GM23338 (cell line): ENCODE measurements around the gene EBF4. TPM values are rescaled to one million over a fixed set of nuclear protein-coding genes. Genes with fewer than 3 reads are reported as not detected.

Experiments
- ATAC-seq: fragments of 200-7000 bp; cut with Tn5 transposase; 3 replicates; pipeline ENCODE4 v1.9.1; 2020
- DNase-seq: peaks from one replicate; pipeline ENCODE4 v3.0.0-alpha.2; 2015; ENCODE audit warnings: low spot score
- H2AFZ ChIP-seq: fragments of 200-600 bp; sonication (generic); 2 replicates; pipeline ENCODE4 v1.8.0; 2016; ENCODE audit warnings: antibody characterized with exemption, mild to moderate bottlenecking, moderate library complexity
- H3F3A ChIP-seq: fragments of 200-600 bp; sonication (generic); replicated peaks from 2 replicates; pipeline ENCODE4 v1.8.0; 2017; ENCODE audit warnings: antibody characterized with exemption, mixed run types, low read depth
- H3K27ac ChIP-seq: fragments of 200-600 bp; sonication (generic); 2 replicates; pipeline ENCODE4 v1.6.1; 2016; ENCODE audit warnings: low read depth
- H3K27me3 ChIP-seq: fragments of 200-600 bp; sonication (generic); 2 replicates; pipeline ENCODE4 v1.8.0; 2016; ENCODE audit warnings: mild to moderate bottlenecking, mixed run types, moderate library complexity; ENCODE audit not compliant: insufficient read depth
- H3K36me3 ChIP-seq: fragments of 200-600 bp; sonication (generic); 2 replicates; pipeline ENCODE4 v1.8.0; 2016; ENCODE audit warnings: mild to moderate bottlenecking; ENCODE audit not compliant: insufficient read depth
- H3K4me1 ChIP-seq: fragments of 200-600 bp; sonication (generic); 2 replicates; pipeline ENCODE4 v1.8.0; 2016; ENCODE audit warnings: mild to moderate bottlenecking, moderate library complexity; ENCODE audit not compliant: insufficient read depth
- H3K4me2 ChIP-seq: fragments of 200-600 bp; sonication (generic); 2 replicates; pipeline ENCODE4 v1.7.1; 2017; ENCODE audit warnings: mixed run types
- H3K4me3 ChIP-seq: fragments of 200-600 bp; sonication (generic); 2 replicates; pipeline ENCODE4 v1.6.1; 2016; ENCODE audit warnings: mixed run types
- H3K79me2 ChIP-seq: fragments of 200-600 bp; sonication (generic); replicated peaks from 2 replicates; pipeline ENCODE4 v1.8.0; 2017; ENCODE audit warnings: mild to moderate bottlenecking; ENCODE audit not compliant: insufficient read depth
- H3K9me2 ChIP-seq: fragments of 200-600 bp; sonication (generic); 2 replicates; pipeline ENCODE4 v1.8.0; 2017; ENCODE audit not compliant: insufficient read depth
- H4K20me1 ChIP-seq: fragments of 200-600 bp; sonication (generic); replicated peaks from 2 replicates; pipeline ENCODE4 v1.8.0; 2017; ENCODE audit warnings: mild to moderate bottlenecking; ENCODE audit not compliant: insufficient read depth
- H3K27ac Mint-ChIP-seq: 2 replicates; pipeline ENCODE4 v1.8.0; 2020; ENCODE audit warnings: inconsistent platforms, mild to moderate bottlenecking, moderate library complexity, mixed read lengths
- H3K27me3 Mint-ChIP-seq: 3 replicates; pipeline ENCODE4 v1.8.0; 2022; ENCODE audit warnings: low read depth, mild to moderate bottlenecking, moderate library complexity, mixed read lengths, inconsistent platforms; ENCODE audit not compliant: insufficient read depth, poor library complexity
- H3K36me3 Mint-ChIP-seq: 3 replicates; pipeline ENCODE4 v1.8.0; 2021; ENCODE audit warnings: low read depth, mild to moderate bottlenecking, inconsistent platforms, moderate library complexity, mixed read lengths
- H3K4me1 Mint-ChIP-seq: 3 replicates; pipeline ENCODE4 v1.8.0; 2020; ENCODE audit warnings: mild to moderate bottlenecking, inconsistent platforms, mixed read lengths
- H3K4me3 Mint-ChIP-seq: 3 replicates; pipeline ENCODE4 v1.8.0; 2021; ENCODE audit warnings: moderate library complexity, mild to moderate bottlenecking, inconsistent platforms, mixed read lengths
- H3K9me3 Mint-ChIP-seq: 3 replicates; pipeline ENCODE4 v1.8.0; 2020; ENCODE audit warnings: moderate library complexity, mild to moderate bottlenecking, inconsistent platforms, mixed read lengths
- CREB1 ChIP-seq: fragments of 250-450 bp; sonication (Bioruptor Pico); IDR thresholded peaks from 2 replicates; pipeline ENCODE4 v1.5.0; 2020; ENCODE audit warnings: low read depth, mild to moderate bottlenecking, moderate library complexity
- EZH2 ChIP-seq: fragments of 200-600 bp; sonication (generic); IDR thresholded peaks from one replicate; pipeline ENCODE4 v1.8.0; 2017; ENCODE audit warnings: antibody characterized with exemption, mild to moderate bottlenecking, low read depth; ENCODE audit not compliant: unreplicated experiment
- EZH2phosphoT487 ChIP-seq: fragments of 200-600 bp; sonication (generic); IDR thresholded peaks from one replicate; pipeline ENCODE4 v1.8.1; 2018; ENCODE audit warnings: antibody characterized with exemption; ENCODE audit not compliant: unreplicated experiment
- JUNB ChIP-seq: IDR thresholded peaks from one replicate; pipeline ENCODE4 v1.6.1; 2016; ENCODE audit warnings: antibody characterized with exemption; ENCODE audit not compliant: unreplicated experiment
- POLR2AphosphoS5 ChIP-seq: IDR thresholded peaks from 2 replicates; pipeline ENCODE4 v1.6.1; 2016; ENCODE audit warnings: antibody characterized with exemption, low read depth
- REST ChIP-seq: IDR thresholded peaks from one replicate; pipeline ENCODE4 v1.6.1; 2018; ENCODE audit warnings: antibody characterized with exemption; ENCODE audit not compliant: unreplicated experiment
- STAT1 ChIP-seq: IDR thresholded peaks from one replicate; pipeline ENCODE4 v1.6.1; 2016; ENCODE audit warnings: antibody characterized with exemption; ENCODE audit not compliant: unreplicated experiment
- ZNF114 ChIP-seq: fragments of 250-450 bp; sonication (Bioruptor Pico); IDR thresholded peaks from 2 replicates; pipeline ENCODE4 v1.5.0; 2020; ENCODE audit warnings: mild to moderate bottlenecking, moderate library complexity
- ZNF462 ChIP-seq: fragments of 250-450 bp; sonication (Bioruptor Pico); IDR thresholded peaks from 2 replicates; pipeline ENCODE4 v1.5.0; 2020; ENCODE audit warnings: mild to moderate bottlenecking, moderate library complexity
- polyA plus RNA-seq: library from polyadenylated mRNA; unstranded; fragments of >200 nt; fragmentation: Nextera tagmentation; extraction: Ambion mirVana; gene quantifications from 2 replicates; pipeline ENCODE4 v1.2.1, GENCODE V29; 2016
- total RNA-seq: library from RNA; depleted of rRNA; stranded (reverse); fragments of >200 nt; shearing (Covaris generic); gene quantifications from 2 replicates; pipeline ENCODE4 v1.2.3, GENCODE V29; 2014

EBF4 gene
- total and polyA plus RNA-seq, 2 experiments from 2014 or later: 0.66 to 1.6 TPM

- H3K27me3 ChIP-seq: peaks cover 50% of the 10 kb centered on the region
Observed at GRCh38 chr20:2707353-2708072, 14.9 kb downstream of the EBF4 start.

GRCh38 chr20:2708073-2708415 is 15.5 kb downstream of the EBF4 start:
- Histone ChIP-seq H4K20me1 (no peaks in the 10 kb centered on the region), H2AFZ (no peak overlapping the region), H3K27me3 (peaks cover 45% of the 10 kb centered on the region), H3K4me3 (no peak overlapping the region), H3F3A (no peaks in the 10 kb centered on the region), H3K36me3 (no peaks in the 10 kb centered on the region), H3K27ac (no peak overlapping the region), H3K4me1 (peaks cover 34% of the 10 kb centered on the region), H3K4me2 (0 out of 2 replicates have a peak overlapping the region, but pooled peaks have one; percentile 14), H3K9me2 (no peaks in the 10 kb centered on the region), H3K79me2 (no peaks in the 10 kb centered on the region)
- no peaks in the 10 kb centered on the region for H3K9me3 Mint-ChIP-seq
- no peak overlapping the region for H3K27ac Mint-ChIP-seq
- H3K36me3 Mint-ChIP-seq: no peaks in the 10 kb centered on the region
- H3K4me3 Mint-ChIP-seq: no peak overlapping the region
- DNase-seq (no peak), ATAC-seq (peak; percentile 26)
- peaks cover 24% of the 10 kb centered on the region for H3K27me3 Mint-ChIP-seq
- H3K4me1 Mint-ChIP-seq: peaks cover 31% of the 10 kb centered on the region
- TF ChIP-seq STAT1 (no peak), JUNB (no peak), EZH2phosphoT487 (no peak), ZNF462 (CRISPR knock-in tag) (no peak)

More at GRCh38 chr20:2707353-2708072, 14.9 kb downstream of the EBF4 start:
- DNase-seq (no peak), ATAC-seq (no peak; the same call in 2 of the 3 replicates)
- H3K4me2 ChIP-seq: no peak overlapping the region
- Mint-ChIP-seq H3K27ac (no peak overlapping the region), H3K36me3 (no peaks in the 10 kb centered on the region), H3K4me3 (no peak overlapping the region; the same call in 2 of the 3 replicates), H3K27me3 (peaks cover 24% of the 10 kb centered on the region), H3K9me3 (no peaks in the 10 kb centered on the region), H3K4me1 (peaks cover 31% of the 10 kb centered on the region)
- no peaks in the 10 kb centered on the region for H3F3A ChIP-seq
- TF ChIP-seq STAT1: no peak
- no peak for TF ChIP-seq REST
- no peak for TF ChIP-seq CREB1
- no peak for TF ChIP-seq EZH2
- TF ChIP-seq POLR2AphosphoS5: no peak
- no peak for TF ChIP-seq JUNB
- no peak for TF ChIP-seq EZH2phosphoT487
- TF ChIP-seq ZNF114: no peak
- no peaks in the 10 kb centered on the region for H3K36me3 ChIP-seq
- H4K20me1 ChIP-seq: no peaks in the 10 kb centered on the region
- H2AFZ ChIP-seq: no peak overlapping the region
- no peaks in the 10 kb centered on the region for H3K9me2 ChIP-seq
- no peaks in the 10 kb centered on the region for H3K79me2 ChIP-seq
- H3K27ac ChIP-seq: no peak overlapping the region
- H3K4me3 ChIP-seq: no peak overlapping the region
- peaks cover 35% of the 10 kb centered on the region for H3K4me1 ChIP-seq
